NCI-H2196 (cell line): ENCODE results near the gene SLCO4A1.
A peak's percentile ranks its signal among the peaks of the same experiment; 100 is the strongest.
"Not testable (repeated sequence)": the region's sequence is repeated elsewhere in the genome, so short reads cannot be mapped to it uniquely, and the experiment has no call there.

ENCODE experiments used
- DNase-seq: peaks from one replicate; lab custom pipeline; 2025; ENCODE audit not compliant: unreplicated experiment; lab: John Stamatoyannopoulos, UW

The SLCO4A1 gene

DNA sequence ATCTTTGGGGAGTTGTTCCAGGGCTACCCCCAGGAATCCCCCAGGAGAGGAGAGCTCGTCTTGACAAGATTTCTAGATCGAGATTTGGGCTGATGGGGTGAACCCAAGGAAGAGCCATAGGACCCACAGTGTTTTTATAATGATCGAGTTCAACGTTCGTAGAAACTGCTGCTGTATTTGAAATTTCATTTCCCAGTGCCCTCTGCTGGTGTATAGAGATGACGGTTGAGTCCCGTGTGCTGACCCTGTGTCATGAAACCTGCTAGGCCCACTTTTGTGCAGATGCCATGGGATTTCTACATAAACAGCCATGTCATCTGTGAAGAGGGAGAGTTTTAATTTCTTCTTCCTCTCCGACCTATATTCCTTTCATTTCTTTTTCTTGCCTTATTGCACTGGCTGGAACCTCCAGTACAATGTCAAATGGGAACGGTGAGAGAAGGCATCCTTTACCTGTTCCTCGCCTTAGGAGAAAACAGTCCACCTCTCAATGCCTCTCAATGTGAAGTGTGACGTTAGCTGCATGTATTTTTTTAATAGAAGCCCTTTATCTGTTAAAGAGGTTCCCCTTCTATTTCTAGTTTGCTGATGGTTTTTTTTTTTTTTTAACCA, 37.8 kb downstream of the SLCO4A1 start:
- no peak for DNase-seq

DNA sequence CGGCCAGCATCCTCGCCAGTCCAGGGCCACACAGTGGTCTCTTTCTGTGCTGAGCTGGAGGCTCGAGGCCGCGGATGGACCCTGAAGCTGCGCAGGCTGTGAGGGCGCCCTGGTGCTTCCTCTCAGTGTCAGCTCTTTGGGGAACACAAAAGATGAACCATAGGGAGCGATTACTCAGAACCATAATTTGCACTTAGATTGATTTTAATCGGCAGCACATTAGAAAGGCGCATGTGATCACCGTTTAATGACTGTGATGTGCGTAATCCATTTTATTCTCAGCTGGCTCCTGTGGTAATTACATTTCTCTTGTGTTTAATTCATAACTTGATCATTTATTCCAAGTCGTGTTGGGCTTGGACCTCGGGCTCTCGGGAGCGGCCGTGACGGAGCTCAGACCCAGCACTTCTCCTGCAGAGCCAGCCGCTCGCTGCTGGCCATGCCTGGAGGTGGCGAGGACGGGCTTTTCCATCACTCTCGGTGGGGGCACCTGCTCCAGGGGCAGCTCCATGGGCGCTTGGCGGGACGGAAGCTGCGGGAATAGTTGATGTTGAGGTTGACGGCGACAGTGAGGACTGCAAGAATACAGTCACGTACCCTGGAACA, 40.7 kb downstream of the SLCO4A1 start:
- DNase-seq: no peak

DNA sequence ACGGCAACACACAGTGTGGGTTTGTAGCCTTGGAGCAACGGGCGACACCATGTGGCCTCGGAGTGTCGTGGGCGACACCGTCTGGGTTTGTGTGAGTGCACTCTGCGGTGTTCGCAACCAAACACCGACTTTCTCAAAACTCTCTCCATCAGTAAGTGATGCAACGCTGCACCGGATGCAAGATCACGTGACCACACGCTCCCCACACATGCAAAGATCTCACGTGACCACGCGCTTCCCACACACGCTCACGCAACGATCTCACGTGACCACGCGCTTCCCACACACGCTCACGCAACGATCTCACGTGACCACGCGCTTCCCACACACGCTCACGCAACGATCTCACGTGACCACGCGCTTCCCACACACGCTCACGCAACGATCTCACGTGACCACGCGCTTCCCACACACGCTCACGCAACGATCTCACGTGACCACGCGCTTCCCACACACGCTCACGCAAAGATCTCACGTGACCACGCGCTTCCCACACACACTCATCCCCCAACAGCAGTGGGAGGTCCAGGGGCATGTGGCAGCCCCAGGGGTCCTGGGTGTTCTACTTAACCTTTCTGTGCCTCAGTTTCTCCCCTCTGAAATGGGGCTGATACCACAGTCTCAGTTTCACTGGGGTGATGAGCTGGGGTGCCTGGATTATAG, 41.5 kb downstream of the SLCO4A1 start:
- not testable (repeated sequence) for DNase-seq

DNA sequence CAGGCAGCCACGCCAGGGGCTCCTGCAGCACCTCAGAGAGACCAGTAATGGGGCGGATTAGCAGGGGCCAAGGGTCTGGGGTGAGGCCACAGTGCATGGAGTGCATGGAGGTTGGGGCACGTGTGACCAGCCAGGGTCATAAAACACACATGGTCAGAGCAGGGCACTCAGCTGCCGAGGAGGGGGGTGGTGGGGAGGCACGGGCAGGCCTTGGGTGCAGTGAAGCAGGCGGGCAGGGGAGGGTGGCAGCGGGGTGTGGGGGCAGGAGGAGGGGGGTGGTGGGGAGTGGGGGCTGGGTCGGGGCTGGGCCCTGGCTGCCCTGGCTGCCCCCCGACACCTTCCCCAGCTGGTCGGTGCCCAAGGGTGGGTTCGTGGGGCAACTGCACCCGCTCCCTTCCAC, 42.7 kb downstream of the SLCO4A1 start:
- DNase-seq: no peak

DNA sequence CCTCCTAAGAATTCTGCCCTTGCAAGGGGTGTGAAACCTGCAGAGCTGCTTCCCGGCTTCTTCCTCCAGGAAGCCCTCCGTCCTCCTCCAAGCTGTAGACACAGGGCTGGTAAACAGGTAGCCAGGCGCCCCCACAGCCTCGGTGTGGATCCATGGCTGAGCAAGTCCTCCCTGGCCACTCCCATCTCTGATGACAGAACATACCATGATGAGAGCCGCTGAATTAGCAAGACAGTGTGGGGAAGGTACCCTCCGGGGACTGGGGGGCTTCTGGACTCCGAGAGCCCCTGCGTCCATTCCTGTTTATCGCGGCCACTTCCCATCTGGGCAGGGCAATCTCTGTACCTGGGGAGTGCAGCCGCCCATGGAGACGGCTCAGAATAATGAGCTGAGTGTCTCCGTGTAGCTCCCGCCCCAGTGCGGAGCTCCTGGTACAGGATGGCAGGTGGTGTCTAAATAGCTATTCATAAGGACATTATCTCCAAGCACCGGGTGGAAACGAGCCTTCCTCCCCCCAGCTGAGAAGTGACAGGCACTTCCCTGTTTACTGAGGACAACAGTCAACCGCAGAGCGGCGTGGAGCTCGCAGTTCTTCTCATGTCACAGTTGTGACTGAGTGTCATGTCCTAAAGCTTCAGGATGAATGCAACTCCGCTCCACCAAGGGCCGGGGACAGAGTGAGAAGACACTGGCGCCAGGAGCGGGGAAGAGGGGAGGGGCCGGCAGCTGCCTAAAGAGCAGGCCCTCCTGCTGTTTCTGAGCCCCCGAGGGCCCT, 43.7 kb downstream of the SLCO4A1 start:
- DNase-seq: peak; percentile 74

DNA sequence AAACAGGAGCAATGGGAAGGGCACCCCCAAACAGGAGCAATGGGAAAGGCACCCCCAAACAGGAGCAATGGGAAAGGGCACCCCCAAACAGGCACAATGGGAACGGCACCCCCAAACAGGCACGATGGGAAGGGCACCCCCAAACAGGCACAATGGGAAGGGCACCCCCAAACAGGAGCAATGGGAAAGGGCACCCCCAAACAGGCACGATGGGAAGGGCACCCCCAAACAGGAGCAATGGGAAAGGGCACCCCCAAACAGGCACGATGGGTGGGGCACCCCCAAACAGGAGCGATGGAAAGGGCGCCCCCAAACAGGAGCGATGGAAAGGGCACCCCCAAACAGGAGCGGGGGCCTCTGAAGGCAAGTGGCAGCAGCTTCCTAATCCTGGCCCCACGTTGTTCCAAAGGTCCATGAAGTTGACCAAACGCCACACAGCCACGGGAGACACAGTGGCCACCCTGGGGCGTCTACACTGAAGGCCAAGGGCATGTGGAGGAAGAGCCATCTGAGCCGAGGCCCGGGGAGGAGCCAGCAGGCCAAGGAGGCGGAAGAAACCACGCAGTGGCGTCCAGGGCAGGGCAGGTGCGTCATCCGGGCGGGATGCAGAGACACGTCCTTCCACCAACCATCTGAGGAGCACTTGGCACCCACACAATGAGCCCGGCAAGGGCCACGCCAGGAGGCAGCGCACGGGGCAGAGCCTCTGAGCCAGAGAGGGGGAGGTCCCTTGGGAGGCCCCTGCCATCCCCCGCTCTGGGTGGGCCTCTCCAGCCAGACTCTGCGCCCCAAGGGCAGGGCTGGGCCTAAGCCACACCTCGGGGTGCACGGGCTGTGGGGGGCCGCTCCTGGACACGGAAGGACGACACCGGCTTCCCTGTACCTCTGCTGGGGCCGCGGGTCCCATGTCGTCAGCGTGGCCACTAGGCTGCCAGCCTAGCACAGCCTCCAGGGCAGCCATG, 44.8 kb downstream of the SLCO4A1 start:
- no peak for DNase-seq

DNA sequence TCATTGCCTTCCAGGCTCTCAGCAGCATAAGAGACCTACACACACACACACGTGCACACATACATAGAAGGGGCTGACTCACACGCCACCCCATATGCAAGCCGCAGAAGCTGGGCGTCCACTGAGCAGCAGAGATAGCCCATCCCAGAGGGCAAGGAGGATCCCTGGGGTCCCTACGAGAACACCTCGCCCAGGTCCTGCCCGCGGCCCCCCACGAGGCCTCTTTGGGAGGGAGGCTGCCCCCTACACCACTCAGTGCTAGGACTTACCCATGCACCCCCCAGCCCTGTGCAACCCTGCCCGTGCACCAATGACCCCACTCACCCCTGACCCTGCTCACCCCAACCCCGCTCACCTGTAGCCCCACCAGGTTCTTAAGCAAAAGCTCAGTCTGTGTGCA, 45.8 kb downstream of the SLCO4A1 start:
- DNase-seq: no peak

DNA sequence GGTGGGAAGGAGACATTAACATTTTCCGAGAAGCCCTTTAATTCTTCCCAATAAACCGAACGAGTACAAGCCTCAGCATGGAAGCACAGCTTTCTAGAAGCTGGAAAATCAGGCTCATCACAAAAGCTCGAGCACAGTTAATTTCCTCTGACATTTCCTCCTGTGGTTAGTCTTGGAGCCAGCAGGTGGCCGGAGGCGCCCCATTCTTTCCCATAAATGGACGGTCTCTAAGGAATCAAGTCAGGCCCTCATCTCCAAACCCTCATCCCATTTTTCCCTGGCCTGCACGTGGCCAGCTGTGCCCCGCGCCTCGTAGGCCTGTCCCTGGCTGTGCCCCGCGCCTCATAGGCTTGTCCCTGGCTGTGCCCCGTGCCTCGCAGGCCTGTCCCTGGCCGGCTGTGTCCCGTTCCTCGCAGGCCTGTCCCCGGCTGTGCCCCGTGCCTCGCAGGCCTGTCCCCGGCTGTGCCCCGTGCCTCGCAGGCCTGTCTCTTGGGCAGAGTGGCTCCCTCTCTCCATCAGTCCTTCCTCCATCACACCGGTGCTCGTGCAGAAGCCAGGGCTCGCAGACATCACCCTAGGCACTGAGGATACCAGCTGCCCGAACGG, 46.7 kb downstream of the SLCO4A1 start:
- no peak for DNase-seq

DNA sequence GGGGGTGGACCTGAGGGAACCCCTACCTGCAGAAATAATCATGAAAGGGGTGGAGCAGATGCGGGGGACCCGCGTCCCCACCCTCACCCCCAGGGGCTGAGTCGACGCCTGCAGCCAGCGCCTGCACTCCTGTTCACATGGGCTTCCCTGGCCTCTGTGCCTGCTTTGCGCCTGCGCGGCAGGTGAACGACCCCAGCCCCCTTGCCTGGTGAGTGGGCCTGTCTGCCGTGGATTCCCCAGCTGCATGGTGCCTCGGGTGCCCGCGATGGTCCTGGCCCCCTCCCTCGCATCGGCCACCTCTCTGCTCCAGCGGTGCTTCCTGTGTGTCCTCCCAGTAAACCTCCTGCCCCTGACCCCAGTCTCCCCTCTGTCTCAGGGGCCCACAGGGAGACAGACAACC, 47.6 kb downstream of the SLCO4A1 start:
- DNase-seq: no peak

DNA sequence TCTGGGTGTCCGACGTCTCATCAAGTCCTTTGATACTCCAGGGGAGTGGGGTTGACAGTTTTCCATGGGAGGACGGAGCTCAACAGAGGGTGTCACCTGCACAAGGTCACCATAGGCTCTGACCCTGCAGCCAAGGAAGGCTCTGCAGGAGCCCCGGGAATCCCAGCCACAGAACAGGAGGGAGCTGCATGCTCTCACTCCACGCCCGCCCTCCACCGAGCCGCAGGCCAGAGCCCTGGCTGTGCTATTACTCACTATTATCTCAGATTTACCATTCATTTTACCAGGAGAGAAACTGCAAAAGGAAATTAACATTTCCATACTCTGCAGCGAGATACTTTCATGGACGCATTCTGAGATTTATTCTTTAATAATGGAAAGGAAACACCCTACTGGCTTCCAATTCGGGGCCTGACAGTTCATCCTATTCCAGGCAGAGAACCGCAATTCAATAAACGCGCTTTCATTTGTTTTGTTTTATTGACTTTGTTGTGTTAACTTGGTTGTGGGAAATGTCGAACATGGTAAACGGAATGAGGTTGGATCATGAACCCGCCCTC, 48.0 kb downstream of the SLCO4A1 start:
- no peak for DNase-seq

DNA sequence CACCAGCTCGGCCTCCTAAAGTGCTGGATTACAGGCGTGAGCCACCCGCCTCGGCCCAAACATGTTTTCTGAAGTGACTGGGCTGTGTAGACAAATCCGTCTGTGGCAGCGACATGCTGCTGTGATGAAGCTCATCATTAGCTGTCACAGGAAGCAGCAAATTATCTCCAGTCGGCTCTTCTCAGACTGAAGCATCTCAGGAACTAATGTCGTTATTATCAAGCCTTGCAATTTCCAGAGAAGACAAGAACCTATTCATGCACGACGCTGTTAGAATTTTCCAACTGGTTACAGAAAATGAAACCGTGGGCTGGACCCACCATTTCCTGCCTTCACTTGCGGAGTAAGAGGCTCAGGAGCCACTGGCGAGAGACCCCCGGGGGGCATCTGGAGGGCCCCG, 49.2 kb downstream of the SLCO4A1 start:
- no peak for DNase-seq

DNA sequence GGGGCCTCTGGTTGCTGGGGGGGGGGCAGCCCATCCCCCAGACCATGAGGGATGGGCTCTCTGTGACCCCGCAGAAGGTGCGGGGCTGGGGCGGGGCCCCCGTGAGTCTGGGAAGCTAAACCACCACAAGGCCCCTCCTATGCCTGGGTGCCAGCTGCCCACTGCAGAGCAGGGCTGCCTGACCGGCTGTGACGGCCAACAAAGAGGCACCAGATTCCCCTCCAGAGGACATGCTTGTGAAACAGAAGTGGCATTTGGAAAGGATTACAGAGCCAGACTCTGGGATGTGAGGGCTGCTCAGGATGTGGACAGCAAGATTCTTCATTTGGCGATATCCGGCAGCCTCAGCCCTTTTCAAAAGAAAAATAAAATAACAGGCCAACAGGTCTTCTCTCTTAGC, 49.9 kb downstream of the SLCO4A1 start:
- no peak for DNase-seq

DNA sequence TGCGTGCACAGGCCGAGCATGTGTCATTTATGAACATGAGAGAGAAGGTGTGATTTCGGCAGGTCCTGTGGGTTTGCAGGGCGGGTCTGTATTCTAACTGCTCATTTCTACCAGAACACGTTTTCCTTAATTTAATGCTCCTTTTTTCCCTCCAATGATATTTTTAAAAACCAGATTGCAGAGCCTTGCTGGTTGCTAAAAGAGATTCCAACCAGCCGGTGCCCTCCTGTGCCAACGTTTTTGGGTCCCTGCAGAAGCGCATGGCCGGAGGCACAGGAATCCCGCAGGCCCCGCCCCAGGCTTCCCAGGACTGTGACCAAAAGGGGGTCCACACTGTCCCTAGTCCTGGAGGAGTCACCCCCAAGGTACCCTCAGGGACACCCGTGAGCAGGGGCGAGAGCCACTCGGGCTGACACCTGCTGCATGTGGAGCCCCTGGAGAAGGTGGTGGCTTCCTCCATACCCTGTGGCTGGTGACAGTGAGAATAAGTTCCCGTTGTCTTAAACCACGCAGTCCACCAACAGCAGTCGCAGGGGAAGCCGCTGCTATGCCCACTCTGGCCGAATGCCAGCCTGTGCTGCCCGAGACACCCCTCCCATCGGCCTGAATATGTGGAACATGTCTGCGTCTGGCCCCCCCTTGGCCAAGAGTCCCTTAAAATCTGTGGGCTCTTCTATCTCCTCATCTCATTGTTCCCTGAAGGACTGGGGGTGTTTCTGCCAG, 50.7 kb downstream of the SLCO4A1 start:
- no peak for DNase-seq

DNA sequence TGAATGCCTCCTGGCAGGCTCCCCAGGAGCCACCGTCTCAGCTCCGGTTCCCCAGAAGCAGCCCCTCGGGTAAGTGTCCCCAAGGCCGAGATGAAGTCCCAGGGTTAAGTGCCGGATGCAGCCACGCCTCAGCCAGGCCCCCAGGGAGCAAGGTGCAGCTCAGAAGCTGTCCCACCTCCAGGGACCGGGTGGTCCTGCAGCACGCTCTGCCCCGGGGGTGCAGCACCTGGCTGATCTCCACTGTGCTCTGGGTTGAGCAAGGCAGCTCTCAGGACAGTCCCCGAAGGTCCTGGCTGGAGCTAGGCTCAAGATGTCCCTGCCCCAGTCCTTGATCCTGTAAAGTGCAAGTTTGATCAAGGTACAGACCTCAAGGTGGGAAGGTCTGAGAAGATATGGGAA, 51.2 kb downstream of the SLCO4A1 start:
- no peak for DNase-seq

DNA sequence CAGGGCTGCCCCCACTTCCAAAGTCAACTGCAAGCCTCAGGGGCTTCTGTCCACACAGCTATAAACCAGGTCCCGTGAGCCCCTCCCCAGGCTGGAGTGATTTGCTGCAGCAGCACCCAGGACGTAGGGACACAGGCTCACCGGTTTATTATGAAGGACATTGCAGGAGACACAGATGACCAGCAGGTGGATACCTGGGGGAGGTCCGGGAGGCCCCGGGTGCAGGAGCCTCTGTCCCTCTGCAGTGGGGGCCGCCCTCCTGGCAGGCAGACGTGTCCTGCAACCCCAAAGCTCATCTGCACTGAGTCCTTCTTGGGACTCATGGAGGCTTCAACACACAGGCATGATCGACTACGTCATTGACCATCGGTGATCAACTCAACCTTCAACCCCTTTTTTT, 51.8 kb downstream of the SLCO4A1 start:
- DNase-seq: no peak

DNA sequence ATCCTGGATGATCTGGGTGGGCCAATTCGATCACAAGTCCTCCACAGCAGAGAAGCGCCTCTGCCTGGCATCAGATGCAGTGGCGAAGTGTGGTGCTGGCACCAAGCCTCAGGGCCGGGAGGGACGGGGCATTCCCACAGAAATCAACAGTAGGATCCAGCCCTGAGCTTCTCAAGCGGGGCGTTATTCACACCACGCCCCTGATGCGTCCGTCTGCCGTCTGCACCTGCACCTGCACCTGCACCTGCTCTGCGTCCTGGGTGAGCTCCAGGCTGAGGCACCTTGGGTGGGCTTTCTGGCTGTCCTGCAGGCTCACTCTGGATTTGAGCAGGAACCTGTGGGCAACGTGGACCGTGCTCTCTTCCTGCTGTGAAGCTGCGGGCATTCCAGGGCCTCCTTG, 52.6 kb downstream of the SLCO4A1 start:
- no peak for DNase-seq

DNA sequence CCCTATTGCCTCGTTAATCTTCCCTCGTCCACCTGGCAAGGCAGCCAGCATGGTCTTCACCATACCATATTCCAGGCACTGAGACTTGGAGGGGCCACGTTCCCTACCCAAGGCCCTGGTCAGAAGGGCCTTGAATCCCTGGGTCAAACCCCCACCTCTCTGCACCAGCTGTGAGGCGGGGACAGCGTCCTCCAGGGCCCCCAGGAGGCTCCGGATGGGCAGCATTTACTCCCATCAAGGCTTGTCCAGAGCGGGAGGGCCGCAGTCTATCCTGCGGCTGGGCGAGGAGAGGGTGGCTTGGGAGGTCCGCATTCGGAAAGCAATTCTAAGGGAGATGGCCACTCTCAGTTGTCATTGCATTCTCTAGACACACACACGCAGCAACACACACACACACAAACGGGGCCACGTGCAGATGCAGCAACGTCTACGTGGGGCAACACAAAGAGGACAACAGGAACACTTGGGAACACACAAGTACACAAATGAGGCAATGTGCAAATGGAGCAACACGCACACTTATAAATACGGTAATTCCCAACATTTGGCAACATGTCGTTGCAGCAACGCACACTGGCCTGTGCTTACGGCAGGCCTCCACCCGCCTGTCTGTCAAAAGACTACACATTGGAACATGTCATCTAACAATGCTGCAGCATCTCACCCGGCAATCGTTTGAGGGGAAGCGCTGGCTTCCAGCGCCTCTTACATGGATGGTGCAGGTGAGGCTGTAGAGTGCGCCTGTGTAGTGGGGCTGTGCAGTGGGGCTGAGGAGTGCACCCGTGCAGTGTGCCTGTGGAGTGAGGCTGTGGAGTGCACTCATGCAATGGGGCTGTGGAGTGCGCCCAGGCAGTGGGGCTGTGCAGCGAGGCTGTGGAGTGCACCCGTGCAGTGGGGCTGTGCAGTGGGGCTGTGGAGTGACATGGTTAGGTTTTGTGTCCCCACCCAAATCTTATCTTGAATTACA, 53.4 kb downstream of the SLCO4A1 start:
- no peak for DNase-seq

DNA sequence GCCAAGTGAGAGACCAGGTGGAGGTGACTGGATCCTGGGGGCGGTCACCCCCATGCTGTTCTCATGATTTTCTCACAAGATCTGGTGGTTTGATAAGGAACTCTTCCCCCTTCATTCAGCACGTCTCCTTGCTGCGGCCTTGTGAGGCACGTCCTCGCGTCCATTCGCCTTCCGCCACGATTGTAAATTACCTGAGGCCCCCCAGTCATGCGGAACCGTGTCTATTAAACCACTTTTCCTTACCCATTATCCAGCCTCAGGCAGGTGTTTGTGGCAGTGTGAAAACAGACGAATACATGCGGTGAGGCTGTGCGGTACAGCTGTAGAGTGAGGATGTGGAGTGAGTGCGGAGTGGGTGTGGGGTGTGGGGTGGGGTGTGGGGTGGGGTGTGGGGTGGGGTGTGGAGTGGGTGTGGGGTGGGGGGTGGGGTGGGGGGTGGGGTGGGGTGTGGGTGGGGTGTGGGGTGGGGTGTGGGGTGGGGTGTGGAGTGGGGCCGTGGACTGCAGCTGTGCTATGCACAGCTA, 54.2 kb downstream of the SLCO4A1 start:
- DNase-seq: no peak
